Lower leg skin (tissue), 3 donors: ENCODE data around the gene TNFAIP8L3.

Experiments used
- POLR2A ChIP-seq, 2 donors: fragments of 450-650 bp; IDR thresholded peaks; one replicate each; pipeline ENCODE4 v1.6.1; 2016 to 2017; ENCODE audit warnings: antibody characterized with exemption in 2 of 2, mild to moderate bottlenecking in 1 of 2, moderate library complexity in 1 of 2
- TF ChIP-seq, protein P1 (sequence below), 3 donors: fragments of 450-650 bp; IDR thresholded peaks; one replicate each; pipeline ENCODE4 v1.5.1; 2016; ENCODE audit warnings: antibody characterized with exemption in 3 of 3, mild to moderate bottlenecking in 3 of 3, moderate library complexity in 2 of 3

DNA sequence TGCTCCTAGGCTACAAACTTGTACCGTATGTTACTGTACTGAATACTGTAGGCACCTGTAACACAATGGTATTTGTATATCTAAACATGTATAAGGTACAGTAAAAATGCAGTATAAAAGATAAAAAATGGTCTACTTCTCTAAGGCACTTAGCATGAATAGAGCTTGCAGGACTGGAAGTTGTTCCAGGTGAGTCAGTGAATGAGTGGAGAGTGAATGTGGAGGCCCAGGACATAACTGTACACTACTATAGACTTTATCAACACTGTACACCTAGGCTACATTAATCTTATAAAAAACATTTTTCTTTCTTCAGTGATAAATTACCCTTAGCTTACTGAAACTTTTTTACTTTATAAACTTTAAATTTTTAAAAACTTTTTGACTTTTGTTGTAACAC is 12.5 kb downstream of the TNFAIP8L3 start:
- TF ChIP-seq, protein P1, sequence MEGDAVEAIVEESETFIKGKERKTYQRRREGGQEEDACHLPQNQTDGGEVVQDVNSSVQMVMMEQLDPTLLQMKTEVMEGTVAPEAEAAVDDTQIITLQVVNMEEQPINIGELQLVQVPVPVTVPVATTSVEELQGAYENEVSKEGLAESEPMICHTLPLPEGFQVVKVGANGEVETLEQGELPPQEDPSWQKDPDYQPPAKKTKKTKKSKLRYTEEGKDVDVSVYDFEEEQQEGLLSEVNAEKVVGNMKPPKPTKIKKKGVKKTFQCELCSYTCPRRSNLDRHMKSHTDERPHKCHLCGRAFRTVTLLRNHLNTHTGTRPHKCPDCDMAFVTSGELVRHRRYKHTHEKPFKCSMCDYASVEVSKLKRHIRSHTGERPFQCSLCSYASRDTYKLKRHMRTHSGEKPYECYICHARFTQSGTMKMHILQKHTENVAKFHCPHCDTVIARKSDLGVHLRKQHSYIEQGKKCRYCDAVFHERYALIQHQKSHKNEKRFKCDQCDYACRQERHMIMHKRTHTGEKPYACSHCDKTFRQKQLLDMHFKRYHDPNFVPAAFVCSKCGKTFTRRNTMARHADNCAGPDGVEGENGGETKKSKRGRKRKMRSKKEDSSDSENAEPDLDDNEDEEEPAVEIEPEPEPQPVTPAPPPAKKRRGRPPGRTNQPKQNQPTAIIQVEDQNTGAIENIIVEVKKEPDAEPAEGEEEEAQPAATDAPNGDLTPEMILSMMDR (IDR thresholded peaks at IDR 0.05): no peak
- TF ChIP-seq POLR2A (IDR thresholded peaks at IDR 0.05): no peak
